ENCODE measurements around the gene PRPF8. TPM values are rescaled to one million over a fixed set of nuclear protein-coding genes. Genes with fewer than 3 reads are reported as not detected.
A peak's percentile ranks its signal among the peaks of the same experiment; 100 is the strongest.

Gene PRPF8
- total RNA-seq, 1 donor from 2014 or later: 202 TPM

- Histone ChIP-seq H3K4me3 (ENCODE audit: insufficient read depth, low read depth, low read length) (no peak overlapping the region), H2AFZ (ENCODE audit: low read depth, low read length) (no peak overlapping the region), H3K79me2 (ENCODE audit: insufficient read depth, low read length) (peaks cover 23% of the 10 kb centered on the region), H3K9me3 (ENCODE audit: insufficient read depth, low read depth, low read length) (no peaks in the 10 kb centered on the region), H3K4me2 (ENCODE audit: low read length) (no peak overlapping the region), H3K27ac (ENCODE audit: low read depth, low read length) (peak overlapping the region; percentile 30), H3K27me3 (ENCODE audit: insufficient read depth, low read length) (no peaks in the 10 kb centered on the region), H4K20me1 (ENCODE audit: insufficient read depth, low read length) (peaks cover 7% of the 10 kb centered on the region), H3K9ac (ENCODE audit: low read length) (no peak overlapping the region), H3K36me3 (ENCODE audit: insufficient read depth, low read length) (no peaks in the 10 kb centered on the region), H3K4me1 (ENCODE audit: insufficient read depth, low read length) (peaks cover 5% of the 10 kb centered on the region)
- FAIRE-seq (no peak), DNase-seq (ENCODE audit: low read depth) (peak; percentile 58)
- Mint-ChIP-seq H3K27me3 (ENCODE audit: low read depth, unreplicated experiment) (no peaks in the 10 kb centered on the region), H3K36me3 (ENCODE audit: low read depth, unreplicated experiment) (peaks cover 13% of the 10 kb centered on the region), H3K9me3 (ENCODE audit: unreplicated experiment) (no peaks in the 10 kb centered on the region), H3K4me3 (ENCODE audit: unreplicated experiment) (no peak overlapping the region), H3K27ac (ENCODE audit: unreplicated experiment) (no peak overlapping the region), H3K4me1 (ENCODE audit: low read depth, unreplicated experiment) (peaks cover 4% of the 10 kb centered on the region)
- TF ChIP-seq CTCF (IDR thresholded peaks at IDR 0.05; ENCODE audit: insufficient read depth, low read depth, low read length) (no peak), EZH2 (IDR thresholded peaks at IDR 0.05; ENCODE audit: insufficient read depth, low read length) (no peak)
These were observed 45.9 kb upstream of the PRPF8 start for GRCh38 chr17:1730326-1731193.

- H3K79me2 ChIP-seq (ENCODE audit: insufficient read depth, low read length): peaks cover 29% of the 10 kb centered on the region
- H3K4me2 ChIP-seq (ENCODE audit: low read length): no peak overlapping the region
- Mint-ChIP-seq H3K27ac (ENCODE audit: unreplicated experiment) (no peak overlapping the region), H3K27me3 (ENCODE audit: low read depth, unreplicated experiment) (no peaks in the 10 kb centered on the region), H3K36me3 (ENCODE audit: low read depth, unreplicated experiment) (peaks cover 15% of the 10 kb centered on the region), H3K4me1 (ENCODE audit: low read depth, unreplicated experiment) (peaks cover 4% of the 10 kb centered on the region), H3K9me3 (ENCODE audit: unreplicated experiment) (no peaks in the 10 kb centered on the region), H3K4me3 (ENCODE audit: unreplicated experiment) (no peak overlapping the region)
- TF ChIP-seq CTCF (IDR thresholded peaks at IDR 0.05; ENCODE audit: insufficient read depth, low read depth, low read length): no peak
- no peak for TF ChIP-seq EZH2 (IDR thresholded peaks at IDR 0.05; ENCODE audit: insufficient read depth, low read length)
- FAIRE-seq (no peak), DNase-seq (ENCODE audit: low read depth) (no peak)
- no peak overlapping the region for H2AFZ ChIP-seq (ENCODE audit: low read depth, low read length)
- H3K4me1 ChIP-seq (ENCODE audit: insufficient read depth, low read length): peaks cover 10% of the 10 kb centered on the region
- H3K27me3 ChIP-seq (ENCODE audit: insufficient read depth, low read length): no peaks in the 10 kb centered on the region
- H3K27ac ChIP-seq (ENCODE audit: low read depth, low read length): no peak overlapping the region
- no peak overlapping the region for H3K4me3 ChIP-seq (ENCODE audit: insufficient read depth, low read depth, low read length)
- H3K9ac ChIP-seq (ENCODE audit: low read length): no peak overlapping the region
- no peaks in the 10 kb centered on the region for H3K36me3 ChIP-seq (ENCODE audit: insufficient read depth, low read length)
- H4K20me1 ChIP-seq (ENCODE audit: insufficient read depth, low read length): peaks cover 7% of the 10 kb centered on the region
- H3K9me3 ChIP-seq (ENCODE audit: insufficient read depth, low read depth, low read length): no peaks in the 10 kb centered on the region
These were observed 45.3 kb upstream of the PRPF8 start for GRCh38 chr17:1729966-1730325.

All from astrocyte (in vitro differentiated cells and primary cell).